Measurements from ENCODE around the gene MYH4. TPM values are rescaled to one million over a fixed set of nuclear protein-coding genes. Genes with fewer than 3 reads are reported as not detected.

MYH4 gene
- total and polyA plus RNA-seq, 2 of the 4 experiments (the other 2 are of a cell fraction), result not detected

DNA sequence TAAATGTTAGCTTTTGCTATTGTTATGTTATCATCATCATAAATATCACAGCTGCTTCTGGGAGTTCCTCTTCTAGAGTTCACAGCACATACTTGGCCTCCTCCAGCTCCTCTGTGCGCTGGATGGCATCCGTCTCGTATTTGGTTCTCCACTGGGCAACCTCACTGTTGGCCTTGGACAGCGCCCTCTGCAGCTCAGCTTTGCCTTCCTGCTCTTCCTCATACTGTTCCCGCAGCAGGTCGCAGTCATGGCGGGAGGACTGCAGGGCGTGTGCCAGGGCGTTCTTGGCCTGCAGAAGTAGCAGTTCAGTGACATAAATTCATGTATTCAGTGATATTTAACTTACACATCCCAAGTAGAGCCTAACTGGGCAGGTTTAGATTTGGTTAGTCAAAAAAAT, 71.0 kb downstream of the MYH4 start:
- no peak overlapping the region for H3K27ac ChIP-seq (ENCODE audit: insufficient read depth, low read length)
- DNase-seq (no peak), ATAC-seq (ENCODE audit: low read depth) (no peak)
- H3K9me3 ChIP-seq (ENCODE audit: control insufficient read depth, insufficient read depth, low read length), result no peaks in the 10 kb centered on the region
- H3K4me1 ChIP-seq (ENCODE audit: control insufficient read depth, insufficient read depth, low read length), result no peaks in the 10 kb centered on the region
- H3K27me3 ChIP-seq (ENCODE audit: control insufficient read depth, insufficient read depth, low read length), result no peaks in the 10 kb centered on the region
- no peaks in the 10 kb centered on the region for H3K9me1 ChIP-seq (ENCODE audit: insufficient read depth, low read length)
- intact Hi-C loops (cut with micrococcal nuclease), result no loop called here
- H2AK9ac ChIP-seq (replicated peaks; ENCODE audit: low read depth, low read length, poor library complexity), result no peak overlapping the region
- no peak overlapping the region for H4K91ac ChIP-seq (ENCODE audit: insufficient read depth, low read depth, low read length)
- in situ Hi-C loops (cut with MboI; ENCODE audit: low sequenced_read_pairs), result no loop called here
- ChIA-PET CTCF (no interaction called here), POLR2A (ENCODE audit: unreplicated experiment) (no interaction called here)
- no peak overlapping the region for H2AK5ac ChIP-seq (ENCODE audit: low read depth, low read length)
- no peak overlapping the region for H2BK15ac ChIP-seq (ENCODE audit: low read depth, low read length)
- WGBS, 2 experiments (ENCODE audit: extremely low coverage in 2 of 2, insufficient read length in 1 of 2), result 87% methylated on average over 3 of the region's 9 CpGs; no CpG with 5 or more reads in 1 of the 2 experiments
- no peak overlapping the region for H2BK5ac ChIP-seq (ENCODE audit: low read depth, low read length, poor library complexity, severe bottlenecking)
- dilution Hi-C loops (cut with HindIII; ENCODE audit: low sequenced_read_pairs, unreplicated experiment), result no loop called here
- no peaks in the 10 kb centered on the region for H4K20me1 ChIP-seq (ENCODE audit: insufficient read depth, low read length)
- TF ChIP-seq RFX5 (IDR thresholded peaks at IDR 0.05; ENCODE audit: low read depth, low read length) (no peak), RAD21 (IDR thresholded peaks at IDR 0.05; ENCODE audit: low read length) (no peak), MAZ (IDR thresholded peaks at IDR 0.05; ENCODE audit: borderline replicate concordance, low read depth, low read length) (no peak), MXI1 (IDR thresholded peaks at IDR 0.05; ENCODE audit: borderline replicate concordance, low read depth, low read length) (no peak), BHLHE40 (IDR thresholded peaks at IDR 0.05; ENCODE audit: low read depth, low read length) (no peak), CHD1 (IDR thresholded peaks at IDR 0.05; ENCODE audit: low read depth, low read length) (no peak), CEBPB (IDR thresholded peaks at IDR 0.05; ENCODE audit: low read depth, low read length) (no peak), POLR2A (IDR thresholded peaks at IDR 0.05; ENCODE audit: low read depth, low read length) (no peak), RCOR1 (IDR thresholded peaks at IDR 0.05; ENCODE audit: insufficient replicate concordance, low read length) (no peak), NFE2L2 (IDR thresholded peaks at IDR 0.05; ENCODE audit: low read depth, low read length) (no peak), SMC3 (IDR thresholded peaks at IDR 0.05; ENCODE audit: low read depth, low read length) (no peak), MAFK (IDR thresholded peaks at IDR 0.05; ENCODE audit: low read depth, low read length) (no peak), FOS (IDR thresholded peaks at IDR 0.05; ENCODE audit: low read depth, low read length) (no peak)
- TF ChIP-seq, protein P1, sequence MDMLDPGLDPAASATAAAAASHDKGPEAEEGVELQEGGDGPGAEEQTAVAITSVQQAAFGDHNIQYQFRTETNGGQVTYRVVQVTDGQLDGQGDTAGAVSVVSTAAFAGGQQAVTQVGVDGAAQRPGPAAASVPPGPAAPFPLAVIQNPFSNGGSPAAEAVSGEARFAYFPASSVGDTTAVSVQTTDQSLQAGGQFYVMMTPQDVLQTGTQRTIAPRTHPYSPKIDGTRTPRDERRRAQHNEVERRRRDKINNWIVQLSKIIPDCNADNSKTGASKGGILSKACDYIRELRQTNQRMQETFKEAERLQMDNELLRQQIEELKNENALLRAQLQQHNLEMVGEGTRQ (IDR thresholded peaks at IDR 0.05; ENCODE audit: low read depth, low read length), result no peak
- TF ChIP-seq, protein P2, sequence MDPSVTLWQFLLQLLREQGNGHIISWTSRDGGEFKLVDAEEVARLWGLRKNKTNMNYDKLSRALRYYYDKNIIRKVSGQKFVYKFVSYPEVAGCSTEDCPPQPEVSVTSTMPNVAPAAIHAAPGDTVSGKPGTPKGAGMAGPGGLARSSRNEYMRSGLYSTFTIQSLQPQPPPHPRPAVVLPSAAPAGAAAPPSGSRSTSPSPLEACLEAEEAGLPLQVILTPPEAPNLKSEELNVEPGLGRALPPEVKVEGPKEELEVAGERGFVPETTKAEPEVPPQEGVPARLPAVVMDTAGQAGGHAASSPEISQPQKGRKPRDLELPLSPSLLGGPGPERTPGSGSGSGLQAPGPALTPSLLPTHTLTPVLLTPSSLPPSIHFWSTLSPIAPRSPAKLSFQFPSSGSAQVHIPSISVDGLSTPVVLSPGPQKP (IDR thresholded peaks at IDR 0.05; ENCODE audit: borderline replicate concordance, low read depth, low read length), result no peak
- TF ChIP-seq, protein P3, sequence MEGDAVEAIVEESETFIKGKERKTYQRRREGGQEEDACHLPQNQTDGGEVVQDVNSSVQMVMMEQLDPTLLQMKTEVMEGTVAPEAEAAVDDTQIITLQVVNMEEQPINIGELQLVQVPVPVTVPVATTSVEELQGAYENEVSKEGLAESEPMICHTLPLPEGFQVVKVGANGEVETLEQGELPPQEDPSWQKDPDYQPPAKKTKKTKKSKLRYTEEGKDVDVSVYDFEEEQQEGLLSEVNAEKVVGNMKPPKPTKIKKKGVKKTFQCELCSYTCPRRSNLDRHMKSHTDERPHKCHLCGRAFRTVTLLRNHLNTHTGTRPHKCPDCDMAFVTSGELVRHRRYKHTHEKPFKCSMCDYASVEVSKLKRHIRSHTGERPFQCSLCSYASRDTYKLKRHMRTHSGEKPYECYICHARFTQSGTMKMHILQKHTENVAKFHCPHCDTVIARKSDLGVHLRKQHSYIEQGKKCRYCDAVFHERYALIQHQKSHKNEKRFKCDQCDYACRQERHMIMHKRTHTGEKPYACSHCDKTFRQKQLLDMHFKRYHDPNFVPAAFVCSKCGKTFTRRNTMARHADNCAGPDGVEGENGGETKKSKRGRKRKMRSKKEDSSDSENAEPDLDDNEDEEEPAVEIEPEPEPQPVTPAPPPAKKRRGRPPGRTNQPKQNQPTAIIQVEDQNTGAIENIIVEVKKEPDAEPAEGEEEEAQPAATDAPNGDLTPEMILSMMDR (conservative IDR thresholded peaks at IDR 0.05; ENCODE audit: low read depth, low read length), result no peak
- no peak overlapping the region for H2BK120ac ChIP-seq (ENCODE audit: low read depth, low read length)
- no peak overlapping the region for H3K4ac ChIP-seq (ENCODE audit: low read depth, low read length)
- H3K23ac ChIP-seq (ENCODE audit: low read depth, low read length), result no peak overlapping the region
- no TSS peak for BruUV-seq (replicated peaks)
- H4K8ac ChIP-seq (ENCODE audit: low read depth in 2 of 2, low read length in 2 of 2), result no peak overlapping the region
- H3K18ac ChIP-seq (ENCODE audit: low read depth, low read length), result no peak overlapping the region
- H3K56ac ChIP-seq (ENCODE audit: extremely low read depth, insufficient read depth, low read length), result no peak overlapping the region
- no peak overlapping the region for H3K4me3 ChIP-seq (ENCODE audit: insufficient read depth, low read depth, low read length)
- H3K36me3 ChIP-seq (ENCODE audit: control insufficient read depth, insufficient read depth, low read length), result no peaks in the 10 kb centered on the region
- H3K9ac ChIP-seq (ENCODE audit: low read depth, low read length), result no peak overlapping the region
- no peaks in the 10 kb centered on the region for H3K79me1 ChIP-seq (ENCODE audit: low read depth in 1 of 2, low read length in 2 of 2)
- H3K4me2 ChIP-seq (ENCODE audit: low read depth, low read length), result no peak overlapping the region
- H4K5ac ChIP-seq (ENCODE audit: low read depth, low read length), result no peak overlapping the region
- no peak overlapping the region for H2BK20ac ChIP-seq (ENCODE audit: low read depth, low read length)
- H3K14ac ChIP-seq (replicated peaks; ENCODE audit: low read depth, low read length), result no peak overlapping the region
- H2AFZ ChIP-seq (replicated peaks; ENCODE audit: low read length, poor library complexity), result no peak overlapping the region
